Brain microvascular endothelial cell (primary cell): ENCODE data around the gene TGM1.

ENCODE experiments used
- DNase-seq: peaks from one replicate; pipeline ENCODE4 v3.0.0-alpha.2; 2020
- H3K27ac ChIP-seq: fragments of 250-450 bp; sonication (Bioruptor Pico); 2 replicates; pipeline ENCODE4 v1.5.1; 2020; ENCODE audit warnings: mild to moderate bottlenecking, moderate library complexity
- H3K27me3 ChIP-seq: fragments of 250-450 bp; sonication (Bioruptor Pico); replicated peaks from 2 replicates; pipeline ENCODE4 v1.5.1; 2020; ENCODE audit warnings: mild to moderate bottlenecking
- H3K36me3 ChIP-seq: fragments of 250-450 bp; sonication (Bioruptor Pico); replicated peaks from 2 replicates; pipeline ENCODE4 v1.5.1; 2020; ENCODE audit warnings: mild to moderate bottlenecking
- H3K4me3 ChIP-seq: 2 replicates; pipeline ENCODE4 v1.5.1; 2011; ENCODE audit warnings: low read depth, mild to moderate bottlenecking, control low read depth, low read length, moderate library complexity
- CTCF ChIP-seq: IDR thresholded peaks from 2 replicates; pipeline ENCODE4 v1.5.1; 2011; ENCODE audit warnings: low read depth, mild to moderate bottlenecking, moderate library complexity, low read length, control low read depth, inconsistent platforms; ENCODE audit errors: missing control alignments
- in situ Hi-C: cut with HindIII; loops from 2 replicates; pipeline ENCODE4 v1.10.0; 2017; ENCODE audit warnings: low sequenced_read_pairs, low pct_ligation_motif_present

TGM1 gene

GRCh38 chr14:24252289-24253124 lies 10.5 kb downstream of the TGM1 start:
- Histone ChIP-seq H3K36me3 (no peaks in the 10 kb centered on the region), H3K4me3 (no peak overlapping the region), H3K27ac (no peak overlapping the region), H3K27me3 (no peaks in the 10 kb centered on the region)
- TF ChIP-seq CTCF: no peak
- DNase-seq: no peak
- in situ Hi-C loops: no loop called here

- DNase-seq: peak; percentile 33
- in situ Hi-C loops: no loop called here
- no peak overlapping the region for H3K4me3 ChIP-seq
- H3K36me3 ChIP-seq: no peaks in the 10 kb centered on the region
- TF ChIP-seq CTCF: peak; percentile 18
- H3K27ac ChIP-seq: no peak overlapping the region
- H3K27me3 ChIP-seq: no peaks in the 10 kb centered on the region
Observed at GRCh38 chr14:24251880-24252288, 11.1 kb downstream of the TGM1 start.

GRCh38 chr14:24250354-24250753 lies 12.6 kb downstream of the TGM1 start:
- Histone ChIP-seq H3K27ac (no peak overlapping the region), H3K36me3 (no peaks in the 10 kb centered on the region), H3K27me3 (no peaks in the 10 kb centered on the region), H3K4me3 (no peak overlapping the region)
- TF ChIP-seq CTCF: no peak
- no peak for DNase-seq
- in situ Hi-C loops: no loop called here

- H3K27me3 ChIP-seq: no peaks in the 10 kb centered on the region
- TF ChIP-seq CTCF: no peak
- no peak for DNase-seq
- H3K27ac ChIP-seq: no peak overlapping the region
- H3K4me3 ChIP-seq: no peak overlapping the region
- in situ Hi-C loops: loop anchor here (10.0 kb wide), 1 partner anchor 45 kb away; the partner anchor contains the start of genes DHRS1 and NOP9
- no peaks in the 10 kb centered on the region for H3K36me3 ChIP-seq
Observed at GRCh38 chr14:24249230-24250021, 13.6 kb downstream of the TGM1 start.

- TF ChIP-seq CTCF: no peak
- H3K4me3 ChIP-seq: no peak overlapping the region
- no peak for DNase-seq
- in situ Hi-C loops: loop anchor here (10.0 kb wide), 1 partner anchor 47 kb away; the partner anchor contains the start of genes DHRS1 and NOP9
- no peaks in the 10 kb centered on the region for H3K27me3 ChIP-seq
- no peaks in the 10 kb centered on the region for H3K36me3 ChIP-seq
- no peak overlapping the region for H3K27ac ChIP-seq
Observed at GRCh38 chr14:24247422-24247821, 15.6 kb downstream of the TGM1 start.
